HG03139 (cell line): Measurements from ENCODE around the gene PHLDA3.
"Not testable (repeated sequence)": the region's sequence is repeated elsewhere in the genome, so short reads cannot be mapped to it uniquely, and the experiment has no call there.

ENCODE experiments used
- ATAC-seq: cut with Tn5 transposase; IDR thresholded peaks from one replicate; pipeline ENCODE4 v1.9.1; 2021; ENCODE audit not compliant: unreplicated experiment

The PHLDA3 gene

GRCh38 chr1:201504179-201504631 lies 35.2 kb upstream of the PHLDA3 start:
- no peak for ATAC-seq

- ATAC-seq, result no peak
These were observed 34.6 kb upstream of the PHLDA3 start for GRCh38 chr1:201503397-201504176.

GRCh38 chr1:201502511-201502857 lies 33.5 kb upstream of the PHLDA3 start:
- no peak for ATAC-seq

GRCh38 chr1:201501812-201502510 lies 33.0 kb upstream of the PHLDA3 start:
- no peak for ATAC-seq

- ATAC-seq, result no peak
These were observed 32.2 kb upstream of the PHLDA3 start for GRCh38 chr1:201501144-201501543.

GRCh38 chr1:201500670-201501120 lies 31.7 kb upstream of the PHLDA3 start:
- no peak for ATAC-seq

GRCh38 chr1:201499795-201500669 lies 31.0 kb upstream of the PHLDA3 start:
- ATAC-seq, result no peak

GRCh38 chr1:201499191-201499590 lies 30.2 kb upstream of the PHLDA3 start:
- no peak for ATAC-seq

- ATAC-seq, result no peak
These were observed 29.6 kb upstream of the PHLDA3 start for GRCh38 chr1:201498621-201499020.

- no peak for ATAC-seq
These were observed 29.0 kb upstream of the PHLDA3 start for GRCh38 chr1:201497935-201498509.

GRCh38 chr1:201496296-201496690 lies 27.3 kb upstream of the PHLDA3 start:
- ATAC-seq, result no peak

GRCh38 chr1:201495551-201496295 lies 26.7 kb upstream of the PHLDA3 start:
- ATAC-seq, result no peak

- no peak for ATAC-seq
These were observed 25.0 kb upstream of the PHLDA3 start for GRCh38 chr1:201493757-201494617.

- ATAC-seq, result not testable (repeated sequence)
These were observed 24.2 kb upstream of the PHLDA3 start for GRCh38 chr1:201493026-201493656.

- ATAC-seq, result no peak
These were observed 23.0 kb upstream of the PHLDA3 start for GRCh38 chr1:201491896-201492511.

GRCh38 chr1:201490708-201491131 lies 21.7 kb upstream of the PHLDA3 start:
- no peak for ATAC-seq

GRCh38 chr1:201489643-201490261 lies 20.8 kb upstream of the PHLDA3 start:
- ATAC-seq, result no peak
